HG02588 (cell line): ENCODE results near the gene GNAZ.

ENCODE experiments used
- ATAC-seq: cut with Tn5 transposase; IDR thresholded peaks from one replicate; pipeline ENCODE4 v1.9.1; 2021; ENCODE audit warnings: mild to moderate bottlenecking, moderate library complexity; ENCODE audit not compliant: unreplicated experiment

GNAZ gene

DNA sequence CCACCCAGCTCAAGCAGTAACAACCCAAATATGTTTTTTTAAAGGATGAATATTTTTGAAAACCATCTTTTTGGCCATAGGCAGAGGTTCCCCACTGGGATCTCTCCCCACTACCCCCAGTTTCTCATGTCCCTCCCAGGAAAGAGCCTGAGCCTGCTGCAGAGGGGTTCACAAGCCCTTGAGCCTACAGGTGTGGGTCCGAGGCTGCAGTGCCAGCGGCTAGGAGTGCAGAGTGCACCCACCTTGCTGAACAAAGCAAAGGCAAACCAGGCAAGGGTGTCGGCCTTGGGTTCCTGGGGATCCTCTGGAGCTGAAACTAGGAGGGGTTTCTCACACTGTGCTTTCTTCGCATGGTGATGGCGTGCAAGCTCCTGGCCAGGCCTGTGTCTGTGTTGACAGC lies 35.0 kb downstream of the GNAZ start:
- ATAC-seq = no peak

DNA sequence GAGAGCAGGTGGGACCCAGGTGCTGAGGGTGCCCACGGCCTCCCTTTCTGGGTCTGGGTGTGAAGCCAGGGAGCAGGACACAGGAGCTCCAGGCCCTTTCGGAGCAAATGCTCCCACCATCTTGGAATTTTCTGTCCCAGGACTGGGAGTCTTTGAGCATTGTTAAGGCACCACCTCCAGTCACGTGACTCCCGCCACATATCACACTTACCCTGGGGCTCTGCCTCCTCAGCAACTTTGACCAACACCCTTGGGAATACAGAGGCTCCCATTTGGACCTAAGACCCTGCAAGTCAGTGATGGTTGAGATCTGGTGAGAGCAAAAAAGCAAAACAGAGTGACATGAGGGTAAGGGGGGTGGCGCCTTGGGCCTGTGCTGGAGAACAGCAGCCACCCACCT lies 35.6 kb downstream of the GNAZ start:
- ATAC-seq = no peak

DNA sequence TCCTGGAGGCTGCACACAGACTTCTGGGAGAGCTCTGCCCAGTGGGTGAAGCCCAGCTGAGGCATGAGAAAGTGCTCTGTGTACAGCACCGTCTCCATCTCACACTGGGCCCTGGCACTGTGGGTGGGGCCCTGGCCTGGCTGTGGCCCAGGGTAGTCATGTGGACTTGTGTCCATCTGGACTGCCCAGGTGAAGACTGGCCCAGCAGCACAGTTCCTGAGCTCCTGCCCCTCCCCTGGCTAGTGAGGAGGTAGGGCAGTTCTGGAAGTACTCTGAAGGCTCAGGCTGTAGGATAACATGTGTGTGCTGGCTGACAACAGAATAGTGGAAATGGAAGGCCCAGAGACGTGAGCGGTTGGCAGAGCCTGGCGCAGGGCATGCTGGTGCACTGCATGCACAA lies 36.0 kb downstream of the GNAZ start:
- no peak for ATAC-seq

GRCh38 chr22:23106906-23107367 lies 36.6 kb downstream of the GNAZ start:
- no peak for ATAC-seq

DNA sequence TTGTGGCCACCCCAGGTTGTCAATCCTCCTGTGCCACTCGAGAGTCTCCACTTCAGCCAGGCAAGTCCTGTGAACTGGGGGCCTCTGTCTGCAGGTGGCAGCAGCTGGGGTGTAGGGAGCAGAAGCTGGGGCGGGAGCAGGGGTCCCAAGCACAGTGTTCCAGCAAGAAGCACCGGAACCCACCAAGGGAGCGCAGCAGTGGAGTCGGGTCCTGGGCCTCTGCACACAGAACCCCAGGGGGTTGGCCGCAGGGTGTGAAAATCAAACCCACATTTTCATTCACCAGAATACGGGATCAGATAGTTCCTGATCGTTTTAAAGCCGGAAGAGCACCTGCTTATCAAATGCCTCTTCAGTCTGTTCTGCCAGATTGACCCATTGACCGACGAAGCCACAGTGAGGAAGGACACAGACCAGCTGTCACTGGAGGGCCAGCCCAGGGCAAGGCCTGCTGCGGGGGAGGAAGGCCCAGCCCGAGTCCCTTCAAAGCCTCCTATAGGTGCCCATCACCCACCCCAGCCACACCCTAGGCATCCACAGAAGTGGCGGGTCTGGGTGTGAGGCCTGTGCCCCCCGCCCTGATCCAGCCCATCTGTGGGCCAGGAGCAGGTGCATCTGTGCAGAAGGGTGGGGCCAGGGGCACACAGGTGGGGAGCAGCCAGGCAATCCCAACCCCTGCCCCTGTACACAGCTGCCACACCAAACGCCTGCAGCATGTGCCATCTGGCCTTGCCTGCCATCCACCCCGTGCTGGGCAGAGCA lies 37.3 kb downstream of the GNAZ start:
- no peak for ATAC-seq

DNA sequence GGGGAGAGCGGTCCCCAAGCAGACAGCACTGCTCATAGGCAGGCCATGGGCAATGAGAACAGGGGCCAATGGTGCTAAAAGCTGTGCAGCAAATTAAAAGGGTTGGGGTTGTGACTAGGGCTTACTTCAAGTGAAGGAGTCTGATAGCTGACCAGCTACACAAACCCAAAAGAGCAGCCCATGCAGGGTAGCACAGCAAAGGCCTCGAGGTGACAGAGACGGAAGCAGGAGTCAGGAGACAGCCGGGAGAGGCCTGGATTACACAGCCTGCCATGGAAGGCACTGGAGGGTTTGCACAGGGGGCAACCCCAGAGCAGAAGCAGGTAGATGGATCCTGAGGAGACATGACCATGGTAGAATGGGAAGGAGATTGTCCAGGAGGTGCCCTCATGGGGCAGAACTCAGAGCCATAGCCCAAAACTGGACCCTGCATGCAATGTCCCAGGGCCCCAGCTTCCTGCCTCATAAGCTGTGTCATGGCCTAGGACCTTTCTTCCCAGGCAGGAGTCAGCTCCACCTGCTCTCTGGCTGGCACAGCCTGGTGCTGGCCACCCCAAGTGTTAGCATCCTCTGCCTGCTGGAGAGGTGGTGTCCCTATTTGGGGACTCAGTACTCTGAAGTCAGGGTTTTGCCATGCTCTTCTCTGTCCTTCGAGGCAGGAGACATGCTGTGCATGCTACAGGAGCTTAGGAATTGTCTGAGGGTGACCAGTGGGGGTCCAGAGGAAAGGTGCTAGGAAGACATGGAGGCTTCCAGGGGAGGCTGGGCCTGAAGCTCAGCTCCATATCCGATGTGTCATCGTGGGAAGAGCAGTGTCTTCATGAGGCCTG lies 38.1 kb downstream of the GNAZ start:
- ATAC-seq = no peak

GRCh38 chr22:23109079-23109347 lies 38.7 kb downstream of the GNAZ start:
- ATAC-seq = no peak

DNA sequence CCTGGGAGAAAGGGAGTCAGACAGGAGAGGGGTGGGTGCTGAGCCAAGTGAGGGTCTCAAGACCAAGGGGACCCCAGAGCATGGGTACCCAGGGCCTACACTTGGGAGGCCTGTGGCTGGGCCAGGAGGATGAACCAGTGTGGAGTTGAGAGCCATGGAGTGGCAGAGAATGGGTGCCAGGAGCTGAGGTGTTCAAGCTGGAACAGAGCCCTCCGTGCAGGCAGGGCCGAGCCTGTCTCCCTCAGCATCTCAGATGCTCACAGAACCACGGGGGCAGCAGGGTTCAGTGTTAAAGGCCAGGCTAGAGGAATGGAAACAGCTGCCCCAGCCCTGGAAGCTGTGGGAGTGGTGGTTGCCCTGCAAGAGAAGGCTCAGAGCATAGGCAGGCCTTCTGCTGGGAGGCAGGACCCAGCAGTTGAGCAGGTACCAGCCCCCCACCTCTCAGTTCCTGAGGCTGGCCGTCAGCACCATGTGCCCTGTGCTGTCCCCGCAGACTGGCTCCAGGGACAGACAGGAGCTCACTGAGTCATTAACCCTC lies 39.2 kb downstream of the GNAZ start:
- no peak for ATAC-seq

- ATAC-seq = no peak
Observed at GRCh38 chr22:23110190-23110921, 40.0 kb downstream of the GNAZ start.

- no peak for ATAC-seq
Observed at GRCh38 chr22:23110922-23111527, 40.7 kb downstream of the GNAZ start.

GRCh38 chr22:23112472-23113012 lies 42.2 kb downstream of the GNAZ start:
- ATAC-seq = no peak

- no peak for ATAC-seq
Observed at GRCh38 chr22:23113067-23113846, 42.9 kb downstream of the GNAZ start.

GRCh38 chr22:23113847-23114720 lies 43.8 kb downstream of the GNAZ start:
- no peak for ATAC-seq

DNA sequence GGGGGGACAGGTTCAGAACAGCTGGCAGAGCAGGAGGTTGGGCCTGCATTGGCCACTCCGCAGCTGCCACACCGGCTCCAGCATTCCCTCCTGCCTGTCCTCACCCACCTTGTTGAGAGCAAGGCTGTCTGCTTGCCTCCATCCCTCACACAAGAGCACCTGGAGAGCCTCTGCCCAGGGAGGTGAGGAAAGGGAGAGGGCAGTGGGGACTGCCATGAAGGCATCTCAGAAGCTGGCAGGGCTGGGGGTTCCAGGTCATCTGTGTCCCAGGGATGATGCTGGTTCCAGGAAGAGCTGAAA lies 44.4 kb downstream of the GNAZ start:
- no peak for ATAC-seq

GRCh38 chr22:23115369-23115768 lies 45.0 kb downstream of the GNAZ start:
- no peak for ATAC-seq

- ATAC-seq = no peak
Observed at GRCh38 chr22:23115825-23116494, 45.6 kb downstream of the GNAZ start.

DNA sequence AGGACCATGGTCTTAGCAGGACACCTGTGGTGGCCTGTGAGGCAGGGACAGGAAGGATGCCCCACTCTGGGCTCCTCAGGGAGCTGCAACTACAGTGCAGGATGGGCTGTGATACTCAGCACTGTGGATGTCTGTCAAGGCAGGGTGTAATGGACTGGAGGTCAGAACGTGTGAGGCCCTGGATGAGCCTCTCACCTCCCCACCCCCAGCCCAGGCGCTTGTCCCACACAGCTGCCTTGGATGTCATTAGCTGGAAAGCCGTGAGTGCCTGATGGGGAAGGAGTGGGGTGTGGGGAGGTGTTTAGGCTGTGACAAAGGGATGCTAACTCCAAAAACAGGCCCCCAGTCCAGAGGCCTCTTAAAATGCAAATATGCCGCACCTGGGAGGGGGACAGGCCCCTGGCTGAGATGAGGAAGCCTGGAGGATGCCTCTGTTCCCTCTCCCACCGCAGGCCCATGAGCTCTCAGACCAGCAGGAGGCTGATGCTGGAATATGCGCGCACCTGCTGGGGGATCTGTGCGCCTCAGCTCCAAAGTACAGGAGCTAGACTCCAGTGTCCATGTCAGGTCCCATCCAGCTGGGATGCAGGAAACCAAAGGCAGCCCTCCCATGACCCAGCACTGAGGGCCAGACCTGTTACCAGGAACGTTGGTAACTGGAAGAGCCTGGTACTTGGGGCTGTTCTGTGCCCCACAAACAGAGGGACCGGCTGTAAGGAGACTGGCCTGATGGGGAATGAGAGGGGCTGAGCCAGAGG lies 46.4 kb downstream of the GNAZ start:
- no peak for ATAC-seq

DNA sequence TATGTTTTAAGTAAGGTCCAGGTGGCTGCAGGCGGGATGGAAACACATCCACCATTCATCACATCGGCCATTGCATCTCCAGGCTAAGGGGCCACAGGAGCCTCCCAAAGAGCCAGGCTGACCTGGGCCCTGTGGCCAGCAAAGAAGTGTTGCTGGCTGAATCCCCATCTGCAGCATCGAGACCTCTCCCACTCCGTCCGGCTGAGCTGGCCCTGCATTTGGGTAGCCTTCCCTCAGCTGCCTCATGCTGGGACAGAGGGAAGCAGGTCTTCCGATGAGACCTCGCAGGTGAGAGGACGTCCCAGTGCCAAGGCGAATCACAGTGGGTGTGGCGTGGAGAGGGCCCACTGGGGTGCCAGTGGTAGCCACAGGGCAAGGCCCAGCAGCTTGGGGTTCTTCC lies 47.0 kb downstream of the GNAZ start:
- ATAC-seq = no peak
